GM06990 (cell line): ENCODE measurements around the gene AUH.

Source experiments
- DNase-seq: peaks from one replicate; pipeline ENCODE4 v3.0.0-alpha.2; 2011; ENCODE audit not compliant: insufficient read length; ENCODE audit errors: extremely low read depth
- H3K27me3 ChIP-seq: replicated peaks from 2 replicates; pipeline ENCODE4 v1.6.0; 2011; ENCODE audit warnings: low read length; ENCODE audit not compliant: control insufficient read depth, insufficient read depth
- H3K36me3 ChIP-seq: 2 replicates; pipeline ENCODE4 v1.5.1; 2011; ENCODE audit warnings: low read length; ENCODE audit not compliant: control insufficient read depth, insufficient read depth
- H3K4me3 ChIP-seq: replicated peaks from 2 replicates; pipeline ENCODE4 v1.5.1; 2011; ENCODE audit warnings: low read depth, mild to moderate bottlenecking, control low read depth, low read length
- TF ChIP-seq, protein P1 (sequence below): IDR thresholded peaks from 2 replicates; pipeline ENCODE4 v1.5.1; 2011; ENCODE audit warnings: low read length, control low read depth, mild to moderate bottlenecking, inconsistent platforms; ENCODE audit not compliant: insufficient read depth, poor library complexity, severe bottlenecking

AUH gene

DNA sequence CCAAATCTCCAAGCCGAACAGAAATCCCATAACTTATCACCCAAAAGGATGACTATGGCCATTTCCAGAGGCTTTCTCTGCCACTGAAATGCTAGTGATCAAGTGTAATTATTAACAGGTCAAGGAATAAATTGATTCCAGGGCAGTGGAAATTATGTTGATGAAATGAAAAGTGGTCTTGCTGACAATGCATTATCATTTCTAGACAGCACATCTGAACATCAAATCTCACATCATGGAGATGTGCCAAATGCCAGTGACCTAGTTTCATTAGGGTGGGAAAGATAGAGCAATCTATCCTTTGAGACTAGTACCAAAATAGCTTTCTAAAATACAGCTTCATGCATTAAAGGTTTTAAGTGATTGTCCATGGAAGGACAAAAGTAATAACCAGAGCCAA lies 86.1 kb downstream of the AUH start:
- no peaks in the 10 kb centered on the region for H3K27me3 ChIP-seq
- H3K4me3 ChIP-seq = no peak overlapping the region
- TF ChIP-seq, protein P1, sequence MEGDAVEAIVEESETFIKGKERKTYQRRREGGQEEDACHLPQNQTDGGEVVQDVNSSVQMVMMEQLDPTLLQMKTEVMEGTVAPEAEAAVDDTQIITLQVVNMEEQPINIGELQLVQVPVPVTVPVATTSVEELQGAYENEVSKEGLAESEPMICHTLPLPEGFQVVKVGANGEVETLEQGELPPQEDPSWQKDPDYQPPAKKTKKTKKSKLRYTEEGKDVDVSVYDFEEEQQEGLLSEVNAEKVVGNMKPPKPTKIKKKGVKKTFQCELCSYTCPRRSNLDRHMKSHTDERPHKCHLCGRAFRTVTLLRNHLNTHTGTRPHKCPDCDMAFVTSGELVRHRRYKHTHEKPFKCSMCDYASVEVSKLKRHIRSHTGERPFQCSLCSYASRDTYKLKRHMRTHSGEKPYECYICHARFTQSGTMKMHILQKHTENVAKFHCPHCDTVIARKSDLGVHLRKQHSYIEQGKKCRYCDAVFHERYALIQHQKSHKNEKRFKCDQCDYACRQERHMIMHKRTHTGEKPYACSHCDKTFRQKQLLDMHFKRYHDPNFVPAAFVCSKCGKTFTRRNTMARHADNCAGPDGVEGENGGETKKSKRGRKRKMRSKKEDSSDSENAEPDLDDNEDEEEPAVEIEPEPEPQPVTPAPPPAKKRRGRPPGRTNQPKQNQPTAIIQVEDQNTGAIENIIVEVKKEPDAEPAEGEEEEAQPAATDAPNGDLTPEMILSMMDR = no peak
- no peak for DNase-seq
- no peaks in the 10 kb centered on the region for H3K36me3 ChIP-seq

DNA sequence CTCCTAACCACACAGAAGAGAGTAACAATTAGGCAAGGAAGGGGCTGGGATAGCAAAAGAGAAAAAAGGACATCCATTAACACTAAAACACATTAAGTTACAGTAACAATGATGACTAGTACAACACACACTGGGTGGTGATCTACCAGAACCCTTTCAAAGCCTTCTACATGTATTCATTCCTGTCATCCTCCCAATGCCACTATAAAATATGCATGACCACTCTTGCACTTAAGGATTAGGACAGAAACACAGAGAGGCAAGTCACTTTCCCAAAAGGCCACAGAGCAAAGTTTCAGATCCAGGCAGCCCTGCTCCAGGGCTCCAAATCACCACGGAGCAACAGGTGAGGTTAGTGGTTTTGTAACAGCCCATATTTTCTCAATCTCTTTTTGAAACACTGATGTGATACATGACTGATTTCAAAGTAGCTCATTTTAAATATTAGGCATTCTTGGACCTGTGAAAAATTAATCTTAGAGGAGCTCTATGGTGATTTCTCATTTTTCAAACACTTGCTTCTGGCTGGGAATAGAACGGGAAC lies 86.7 kb downstream of the AUH start:
- TF ChIP-seq, protein P1 = no peak
- no peak for DNase-seq

DNA sequence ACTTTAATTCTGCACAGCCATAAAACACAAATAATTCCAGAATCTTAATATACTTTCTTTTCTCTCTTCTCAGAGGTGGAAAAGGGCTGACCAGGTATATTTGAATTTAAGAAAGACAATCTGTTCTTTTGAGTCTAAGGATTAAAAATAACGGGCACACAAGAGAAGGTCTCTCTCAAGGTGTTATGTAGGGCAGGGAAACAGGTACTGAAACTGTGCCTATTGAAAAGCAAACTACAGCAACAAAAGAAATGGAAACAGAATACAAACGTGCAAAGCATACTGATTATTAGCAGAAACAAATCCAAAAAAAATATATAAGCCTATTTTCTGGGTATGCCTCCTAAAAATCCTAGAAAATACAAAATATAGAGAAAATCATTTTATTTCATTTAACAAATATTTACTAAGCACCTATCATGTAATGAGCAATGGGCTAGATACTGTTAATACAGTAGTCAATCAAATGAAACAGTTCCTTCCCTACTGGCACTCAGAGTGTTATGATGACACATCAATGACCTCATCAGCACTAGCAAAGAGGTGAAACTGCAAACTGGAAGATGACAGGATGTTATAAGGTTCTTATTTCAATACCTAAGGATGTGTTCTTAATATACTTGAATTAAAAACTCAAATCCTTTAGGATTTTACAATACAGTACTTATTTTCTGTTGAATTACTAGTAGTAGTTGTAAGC lies 87.7 kb downstream of the AUH start:
- H3K27me3 ChIP-seq = no peaks in the 10 kb centered on the region
- DNase-seq = peak; percentile 35
- no peaks in the 10 kb centered on the region for H3K36me3 ChIP-seq
- TF ChIP-seq, protein P1 = no peak
- H3K4me3 ChIP-seq = no peak overlapping the region

More for the DNA sequence above, 86.7 kb downstream of the AUH start:
- H3K36me3 ChIP-seq = no peaks in the 10 kb centered on the region
- H3K4me3 ChIP-seq = no peak overlapping the region
- H3K27me3 ChIP-seq = no peaks in the 10 kb centered on the region

DNA sequence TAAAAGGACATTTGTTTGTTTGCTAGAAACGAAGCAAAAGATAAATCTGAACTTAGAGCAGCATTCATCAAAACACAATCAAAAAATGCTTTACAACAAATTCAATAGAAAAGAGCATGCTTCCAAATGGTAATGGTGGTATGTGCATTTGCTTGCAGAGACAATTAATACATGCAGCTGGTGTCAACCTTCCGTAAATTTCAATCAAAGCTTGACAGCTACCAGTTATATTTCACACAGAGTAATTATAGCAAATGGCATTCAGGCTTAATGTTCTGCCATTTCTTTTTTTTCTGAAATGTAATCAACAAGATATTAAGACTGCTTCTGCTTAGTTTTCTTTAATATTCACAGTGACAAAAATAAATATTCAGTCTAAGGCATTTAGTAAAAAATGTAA lies 90.6 kb downstream of the AUH start:
- DNase-seq = no peak
- H3K4me3 ChIP-seq = no peak overlapping the region
- H3K36me3 ChIP-seq = no peaks in the 10 kb centered on the region
- no peaks in the 10 kb centered on the region for H3K27me3 ChIP-seq
- TF ChIP-seq, protein P1 = no peak

DNA sequence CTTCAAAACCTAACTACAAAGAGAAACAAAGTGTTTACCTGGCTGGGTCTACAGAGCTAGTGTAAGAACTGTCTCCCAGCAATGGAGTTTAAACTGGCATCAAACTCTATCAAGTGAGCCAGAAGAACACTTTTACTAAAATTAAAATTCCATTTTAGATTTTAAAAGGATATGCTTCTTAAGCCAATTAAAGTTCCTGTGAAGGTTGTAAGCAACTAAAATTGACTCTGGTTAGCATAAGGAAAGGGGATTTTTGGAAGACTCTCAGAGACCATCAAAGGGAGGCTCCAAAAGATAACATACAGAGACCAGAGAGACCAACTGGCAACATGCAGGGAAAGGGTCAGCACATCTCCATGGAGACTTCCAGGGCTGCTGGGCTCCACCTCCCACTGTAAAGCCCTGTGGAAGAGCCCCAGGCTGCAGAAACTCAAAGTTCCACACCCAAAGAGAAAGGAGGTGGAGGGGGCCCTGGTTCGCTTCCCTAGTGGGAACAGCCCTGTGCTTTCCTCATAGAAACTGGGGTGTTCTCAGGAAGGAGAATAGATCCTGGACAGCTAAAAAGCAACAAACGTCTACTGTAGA lies 91.7 kb downstream of the AUH start:
- no peak for DNase-seq
- TF ChIP-seq, protein P1 = no peak
- no peaks in the 10 kb centered on the region for H3K36me3 ChIP-seq
- H3K27me3 ChIP-seq = no peaks in the 10 kb centered on the region
- no peak overlapping the region for H3K4me3 ChIP-seq
